IPS-15b (cell line): ENCODE results near the gene E4F1.

Source experiments
- H3K27me3 ChIP-seq: one replicate; pipeline ENCODE4 v1.6.1; 2013; ENCODE audit warnings: low read length; ENCODE audit not compliant: control insufficient read depth, insufficient read depth
- H3K36me3 ChIP-seq: one replicate; pipeline ENCODE4 v1.6.1; 2013; ENCODE audit warnings: low read length; ENCODE audit not compliant: control insufficient read depth, insufficient read depth
- H3K4me1 ChIP-seq: one replicate; pipeline ENCODE4 v1.6.1; 2013; ENCODE audit warnings: mild to moderate bottlenecking, low read length; ENCODE audit not compliant: control insufficient read depth, insufficient read depth
- H3K4me3 ChIP-seq: one replicate; pipeline ENCODE4 v1.5.1; 2013; ENCODE audit warnings: low read depth, low read length
- H3K9ac ChIP-seq: one replicate; pipeline ENCODE4 v1.6.1; 2013; ENCODE audit warnings: low read depth, mild to moderate bottlenecking, low read length
- H3K9me3 ChIP-seq: one replicate; pipeline ENCODE4 v1.6.1; 2013; ENCODE audit warnings: mild to moderate bottlenecking, low read length; ENCODE audit not compliant: control insufficient read depth, insufficient read depth

Gene E4F1

DNA sequence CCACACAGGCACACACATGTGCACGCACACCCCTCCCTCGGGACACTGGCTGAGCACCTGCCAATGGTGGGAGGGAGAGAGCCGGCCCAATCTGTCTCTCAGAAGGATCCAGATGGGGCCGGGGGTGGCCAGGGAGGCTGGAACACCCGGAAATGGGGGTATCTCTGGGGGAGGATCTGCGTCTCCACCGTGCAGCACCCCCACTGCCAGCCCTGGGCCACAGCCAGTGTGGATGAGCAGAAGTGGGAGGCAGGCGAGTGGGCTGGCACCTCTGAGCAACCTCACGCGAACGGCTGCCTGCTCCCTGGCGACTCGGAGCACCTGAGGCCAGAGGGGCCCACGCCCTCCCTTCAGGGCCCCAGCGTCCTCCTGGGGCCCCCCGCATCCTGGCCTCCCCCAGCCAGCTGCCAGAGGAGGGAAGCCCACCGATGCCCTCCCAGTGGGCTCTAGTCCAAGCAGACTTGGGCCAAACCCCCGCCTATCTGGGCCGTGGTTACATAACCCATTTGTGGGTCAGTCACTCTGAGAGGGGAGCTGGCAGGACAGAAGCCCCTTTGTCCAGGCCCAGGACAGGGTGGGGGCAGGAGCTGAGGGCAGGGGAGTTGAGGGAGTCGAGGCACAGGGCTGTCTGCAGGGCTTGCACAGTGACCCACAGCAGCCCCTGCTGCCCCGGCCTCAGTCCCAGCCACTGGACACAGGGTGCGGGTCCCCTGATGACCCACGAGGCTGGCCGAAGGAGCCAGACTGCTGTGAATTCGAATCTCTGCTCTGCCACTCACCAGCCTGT is 32.5 kb upstream of the E4F1 start:
- H3K27me3 ChIP-seq, result peaks cover 3% of the 10 kb centered on the region
- H3K4me1 ChIP-seq, result no peaks in the 10 kb centered on the region
- no peaks in the 10 kb centered on the region for H3K36me3 ChIP-seq
- H3K9me3 ChIP-seq, result no peaks in the 10 kb centered on the region
- no peak overlapping the region for H3K4me3 ChIP-seq
- peak overlapping the region; percentile 47 for H3K9ac ChIP-seq

- H3K9ac ChIP-seq, result no peak overlapping the region
- H3K9me3 ChIP-seq, result no peaks in the 10 kb centered on the region
- peaks cover 3% of the 10 kb centered on the region for H3K27me3 ChIP-seq
- no peaks in the 10 kb centered on the region for H3K36me3 ChIP-seq
- no peak overlapping the region for H3K4me3 ChIP-seq
- H3K4me1 ChIP-seq, result no peaks in the 10 kb centered on the region
Measured at GRCh38 chr16:2191446-2191706, 32.0 kb upstream of the E4F1 start.

DNA sequence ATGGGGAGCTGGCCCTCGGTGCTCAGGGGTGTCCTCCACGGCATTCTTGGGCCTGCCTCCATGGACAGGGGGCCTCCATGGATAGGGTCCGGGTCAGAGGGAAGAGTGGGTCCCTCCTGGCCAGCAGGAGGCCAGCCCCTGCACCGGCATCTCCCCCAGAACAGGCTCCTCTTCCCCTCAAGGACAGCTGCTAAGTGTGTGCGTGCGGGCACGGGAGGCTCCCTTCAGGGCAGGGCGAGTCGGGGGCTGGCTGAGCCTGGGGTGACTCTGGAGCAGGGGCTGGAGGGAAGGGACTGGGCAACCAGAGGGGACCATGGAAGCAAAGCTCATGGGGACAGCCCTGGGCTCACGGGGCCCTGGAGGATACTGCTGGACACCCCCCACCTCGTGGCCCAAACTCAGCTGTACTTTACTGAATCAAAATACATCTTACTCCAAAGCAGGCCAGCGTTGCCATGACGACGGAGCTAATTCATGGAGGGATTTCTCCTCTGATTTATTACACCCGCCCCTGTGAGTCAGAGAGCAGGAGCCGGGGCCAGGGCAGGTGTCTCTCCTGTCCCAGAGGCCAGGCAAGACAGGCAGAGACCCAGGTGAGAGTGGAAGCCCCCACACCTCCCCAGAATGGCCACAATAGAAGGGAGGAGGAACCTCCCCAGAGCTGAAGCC is 29.1 kb upstream of the E4F1 start:
- H3K4me1 ChIP-seq, result no peaks in the 10 kb centered on the region

GRCh38 chr16:2194852-2195321 is 28.5 kb upstream of the E4F1 start:
- H3K9ac ChIP-seq, result no peak overlapping the region
- no peaks in the 10 kb centered on the region for H3K36me3 ChIP-seq
- H3K4me1 ChIP-seq, result no peaks in the 10 kb centered on the region
- no peaks in the 10 kb centered on the region for H3K9me3 ChIP-seq
- H3K4me3 ChIP-seq, result peak overlapping the region; percentile 49
- peaks cover 24% of the 10 kb centered on the region for H3K27me3 ChIP-seq

More for the DNA sequence above, 29.1 kb upstream of the E4F1 start:
- Histone ChIP-seq H3K4me3 (no peak overlapping the region), H3K9ac (no peak overlapping the region), H3K27me3 (peaks cover 24% of the 10 kb centered on the region), H3K9me3 (no peaks in the 10 kb centered on the region), H3K36me3 (no peaks in the 10 kb centered on the region)

DNA sequence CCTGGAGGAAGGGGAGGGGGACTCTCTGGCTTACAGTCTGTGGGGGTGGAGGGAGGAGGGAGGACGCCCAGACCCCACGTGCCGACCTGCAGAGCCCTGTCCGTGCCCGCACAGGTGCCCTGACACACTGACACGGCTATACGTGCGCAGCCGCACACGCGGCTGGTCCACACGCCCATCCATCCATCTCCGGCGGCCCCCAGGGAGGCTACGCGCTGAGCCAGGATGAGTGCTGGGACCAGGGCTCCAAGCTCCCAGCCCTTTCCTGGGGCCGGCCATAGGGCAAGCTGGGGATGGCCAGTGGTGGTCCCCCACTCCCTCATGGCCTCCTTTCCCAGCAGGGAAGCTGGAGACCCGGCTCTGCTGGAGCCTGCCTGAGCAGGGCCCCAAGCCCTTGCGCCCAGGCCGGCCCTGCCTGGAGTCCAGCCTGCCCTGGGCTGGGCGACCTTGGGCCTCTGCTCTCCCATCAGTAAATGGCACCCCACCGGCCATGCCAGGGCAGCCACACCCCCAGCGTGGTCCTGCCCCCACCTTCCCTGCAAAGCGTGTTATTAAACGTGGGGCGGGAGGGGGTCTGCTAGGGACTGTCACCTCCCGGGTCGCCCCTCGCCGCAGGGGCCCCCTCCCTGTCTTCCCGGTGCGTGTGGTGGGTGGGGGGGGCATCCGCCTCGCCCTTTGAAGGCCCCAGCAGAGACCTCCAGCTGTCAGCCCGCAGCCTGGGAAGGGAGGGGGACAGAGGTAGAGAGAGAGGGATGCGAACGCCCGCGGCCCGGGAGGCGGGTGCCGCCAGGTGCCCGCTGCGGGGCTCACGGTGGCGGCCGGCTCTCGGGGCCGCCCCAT is 27.8 kb upstream of the E4F1 start:
- Histone ChIP-seq H3K36me3 (no peaks in the 10 kb centered on the region), H3K9me3 (no peaks in the 10 kb centered on the region), H3K4me1 (no peaks in the 10 kb centered on the region), H3K4me3 (peak overlapping the region; percentile 49), H3K27me3 (peaks cover 28% of the 10 kb centered on the region), H3K9ac (no peak overlapping the region)

DNA sequence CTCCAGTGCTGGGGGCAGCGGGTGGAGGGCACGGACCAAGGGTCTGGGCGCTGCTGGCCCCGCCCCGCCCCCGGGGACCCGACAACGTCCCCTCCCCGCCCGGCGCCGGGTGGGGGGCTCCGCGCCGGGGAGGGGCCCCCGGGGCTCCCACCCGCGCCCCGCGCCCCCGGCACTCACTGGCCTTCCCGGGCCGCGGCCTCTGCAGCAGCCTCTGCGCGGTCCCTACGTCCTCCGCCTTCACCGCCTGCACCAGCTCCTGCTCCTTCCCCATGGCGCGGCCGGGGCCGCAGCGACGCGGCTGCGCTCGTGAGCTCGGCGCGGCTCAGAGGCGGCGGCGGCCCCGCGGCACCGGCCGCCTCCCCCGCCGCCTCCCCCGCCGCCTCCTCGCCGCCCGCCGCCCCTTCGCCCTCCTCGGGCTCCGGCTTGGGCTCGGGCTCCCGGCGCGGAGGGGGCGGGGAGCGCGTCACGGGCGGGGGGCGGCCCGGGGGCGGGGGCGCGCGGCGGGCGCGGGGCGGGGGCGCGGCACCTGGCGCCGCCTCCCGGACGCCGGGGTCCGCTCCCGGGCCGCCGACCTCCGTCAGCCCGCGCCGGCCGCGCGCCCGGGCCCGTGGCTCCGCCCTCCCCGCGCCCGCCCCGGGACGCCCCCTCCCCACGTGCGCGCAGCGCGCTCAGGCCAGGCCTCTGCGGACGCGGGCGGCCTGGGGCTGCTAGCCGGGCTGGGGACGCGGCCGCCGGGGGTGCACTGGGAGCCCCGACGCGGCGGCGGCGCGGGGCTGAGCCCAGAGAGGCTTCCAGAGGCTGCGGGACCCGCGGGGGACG is 27.0 kb upstream of the E4F1 start, which contains the start of gene CASKIN1:
TSS of gene CASKIN1 (minus strand) at position 444 of the 819 bp plus-strand sequence. CDS start at position 271, 173 bp downstream.
- no peaks in the 10 kb centered on the region for H3K4me1 ChIP-seq
- H3K9me3 ChIP-seq, result no peaks in the 10 kb centered on the region
- peak within 1 kb of the TSS; percentile 49 for H3K4me3 ChIP-seq
- H3K27me3 ChIP-seq, result peaks cover 28% of the 10 kb centered on the region
- no peak within 1 kb of the TSS for H3K9ac ChIP-seq
- H3K36me3 ChIP-seq, result no peaks in the 10 kb centered on the region

- Histone ChIP-seq H3K9ac (no peak overlapping the region), H3K27me3 (peaks cover 28% of the 10 kb centered on the region)
Measured at GRCh38 chr16:2196981-2197511, 26.3 kb upstream of the E4F1 start.

DNA sequence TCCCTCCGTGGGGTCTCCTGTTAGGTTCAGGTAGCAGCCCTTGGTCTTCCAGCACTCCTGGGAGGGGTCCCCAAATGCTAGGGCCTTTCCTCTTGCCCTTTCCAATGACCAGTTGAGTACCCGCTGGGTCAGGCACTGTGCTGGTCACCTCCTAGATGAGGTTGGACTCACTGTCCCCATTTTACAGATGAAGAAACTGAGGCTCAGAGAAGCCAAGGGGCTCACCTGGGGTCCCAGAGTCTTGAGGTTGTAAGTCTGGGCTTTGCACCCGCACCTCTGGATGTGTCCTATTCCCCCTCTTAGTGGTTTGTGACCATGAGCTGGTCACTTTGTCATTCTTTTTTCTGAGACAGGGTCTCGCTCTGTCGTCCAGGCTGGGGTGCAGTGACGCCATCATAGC is 25.6 kb upstream of the E4F1 start:
- no peak overlapping the region for H3K4me3 ChIP-seq
- no peaks in the 10 kb centered on the region for H3K4me1 ChIP-seq
- no peaks in the 10 kb centered on the region for H3K36me3 ChIP-seq
- peaks cover 28% of the 10 kb centered on the region for H3K27me3 ChIP-seq
- H3K9ac ChIP-seq, result no peak overlapping the region
- H3K9me3 ChIP-seq, result no peaks in the 10 kb centered on the region

More at GRCh38 chr16:2196981-2197511, 26.3 kb upstream of the E4F1 start:
- Histone ChIP-seq H3K4me3 (peak overlapping the region; percentile 32), H3K9me3 (no peaks in the 10 kb centered on the region), H3K36me3 (no peaks in the 10 kb centered on the region), H3K4me1 (no peaks in the 10 kb centered on the region)

GRCh38 chr16:2198283-2198682 is 25.1 kb upstream of the E4F1 start:
- H3K9me3 ChIP-seq, result no peaks in the 10 kb centered on the region
- no peaks in the 10 kb centered on the region for H3K36me3 ChIP-seq
- H3K4me3 ChIP-seq, result no peak overlapping the region
- H3K27me3 ChIP-seq, result peaks cover 28% of the 10 kb centered on the region
- H3K4me1 ChIP-seq, result no peaks in the 10 kb centered on the region
- no peak overlapping the region for H3K9ac ChIP-seq

GRCh38 chr16:2199095-2199494 is 24.3 kb upstream of the E4F1 start:
- H3K36me3 ChIP-seq, result no peaks in the 10 kb centered on the region
- no peaks in the 10 kb centered on the region for H3K4me1 ChIP-seq
- H3K9me3 ChIP-seq, result no peaks in the 10 kb centered on the region
- peaks cover 28% of the 10 kb centered on the region for H3K27me3 ChIP-seq
- H3K4me3 ChIP-seq, result no peak overlapping the region
- H3K9ac ChIP-seq, result no peak overlapping the region

- no peaks in the 10 kb centered on the region for H3K36me3 ChIP-seq
- H3K9me3 ChIP-seq, result no peaks in the 10 kb centered on the region
- peaks cover 28% of the 10 kb centered on the region for H3K27me3 ChIP-seq
- H3K9ac ChIP-seq, result no peak overlapping the region
- H3K4me1 ChIP-seq, result no peaks in the 10 kb centered on the region
- no peak overlapping the region for H3K4me3 ChIP-seq
Measured at GRCh38 chr16:2199621-2200139, 23.7 kb upstream of the E4F1 start.
